Mesenchymal stem cell (in vitro differentiated cells and primary cell): ENCODE measurements around the gene VAV2.

Experiments used
- DNase-seq: peaks from one replicate; pipeline ENCODE4 v3.0.0-alpha.2; 2013
- H2AFZ ChIP-seq: one replicate; pipeline ENCODE4 v1.6.1; 2013; ENCODE audit warnings: low read depth, mild to moderate bottlenecking, control low read depth, inconsistent platforms, low read length, moderate library complexity
- H2AK5ac ChIP-seq: 2 replicates; pipeline ENCODE4 v1.6.1; 2013; ENCODE audit warnings: low read length, moderate library complexity, mild to moderate bottlenecking, inconsistent platforms; ENCODE audit not compliant: severe bottlenecking
- H2BK120ac ChIP-seq: one replicate; pipeline ENCODE4 v1.6.1; 2013; ENCODE audit warnings: low read depth, mild to moderate bottlenecking, inconsistent platforms, low read length, moderate library complexity
- H2BK12ac ChIP-seq, 2 experiments: one replicate each; pipeline ENCODE4 v1.6.1; 2013; ENCODE audit warnings: inconsistent platforms in 2 of 2, low read length in 2 of 2, mild to moderate bottlenecking in 2 of 2, moderate library complexity in 2 of 2, control low read depth in 1 of 2
- H2BK15ac ChIP-seq: one replicate; pipeline ENCODE4 v1.6.1; 2013; ENCODE audit warnings: mild to moderate bottlenecking, low read depth, inconsistent platforms; ENCODE audit not compliant: poor library complexity, severe bottlenecking
- H2BK5ac ChIP-seq: 2 replicates; pipeline ENCODE4 v1.6.1; 2013; ENCODE audit warnings: low read depth, mild to moderate bottlenecking, low read length, control low read depth, inconsistent platforms; ENCODE audit not compliant: poor library complexity, severe bottlenecking
- H3K14ac ChIP-seq, 2 experiments: one replicate each; pipeline ENCODE4 v1.6.1; 2013; ENCODE audit warnings: inconsistent platforms in 2 of 2, low read length in 2 of 2, control low read depth in 1 of 2, mild to moderate bottlenecking in 1 of 2, moderate library complexity in 1 of 2
- H3K18ac ChIP-seq, 2 experiments: one replicate each; pipeline ENCODE4 v1.6.1; 2013; ENCODE audit warnings: inconsistent platforms in 2 of 2, low read length in 2 of 2, control low read depth in 1 of 2, low read depth in 1 of 2, mild to moderate bottlenecking in 1 of 2
- H3K23ac ChIP-seq, 2 experiments: one replicate each; pipeline ENCODE4 v1.6.1; 2013; ENCODE audit warnings: inconsistent platforms in 2 of 2, low read length in 2 of 2, mild to moderate bottlenecking in 2 of 2, moderate library complexity in 2 of 2, control low read depth in 1 of 2
- H3K27ac ChIP-seq: 2 replicates; pipeline ENCODE4 v1.5.1; 2013; ENCODE audit warnings: mild to moderate bottlenecking, moderate library complexity, low read length, control low read depth, inconsistent platforms; ENCODE audit not compliant: poor library complexity, severe bottlenecking
- H3K27me3 ChIP-seq, 2 experiments: 2 replicates each; pipeline versions ENCODE4 v1.6.1 to v1.7.0; 2013; ENCODE audit warnings: low read length in 2 of 2, mild to moderate bottlenecking in 2 of 2, moderate library complexity in 2 of 2, control low read depth in 1 of 2, inconsistent platforms in 1 of 2; ENCODE audit not compliant: control insufficient read depth in 1 of 2, insufficient read depth in 1 of 2
- H3K36me3 ChIP-seq, 2 experiments: 2 replicates each; pipeline versions ENCODE4 v1.6.1 to v1.7.0; 2013; ENCODE audit warnings: low read length in 2 of 2, control low read depth in 1 of 2, inconsistent platforms in 1 of 2, low read depth in 1 of 2, mild to moderate bottlenecking in 1 of 2; ENCODE audit not compliant: insufficient read depth in 2 of 2, control insufficient read depth in 1 of 2
- H3K4ac ChIP-seq, 2 experiments: one replicate each; pipeline ENCODE4 v1.6.1; 2013; ENCODE audit warnings: inconsistent platforms in 2 of 2, low read length in 2 of 2, mild to moderate bottlenecking in 2 of 2, moderate library complexity in 2 of 2, control low read depth in 1 of 2, low read depth in 1 of 2
- H3K4me1 ChIP-seq: 2 replicates; pipeline ENCODE4 v1.6.1; 2013; ENCODE audit warnings: low read depth, low read length, control low read depth; ENCODE audit not compliant: control insufficient read depth, insufficient read depth
- H3K4me2 ChIP-seq: 2 replicates; pipeline ENCODE4 v1.6.1; 2013; ENCODE audit warnings: low read length, mild to moderate bottlenecking, inconsistent platforms; ENCODE audit not compliant: poor library complexity, severe bottlenecking
- H3K4me3 ChIP-seq, 2 experiments: 2 replicates each; pipeline versions ENCODE4 v1.5.1 to v1.7.0; 2013; ENCODE audit warnings: low read length in 2 of 2, mild to moderate bottlenecking in 2 of 2, control low read depth in 1 of 2, low read depth in 1 of 2; ENCODE audit not compliant: insufficient read depth in 1 of 2
- H3K79me1 ChIP-seq: replicated peaks from 2 replicates; pipeline ENCODE4 v1.6.1; 2013; ENCODE audit warnings: mild to moderate bottlenecking, control low read depth, low read length, inconsistent platforms; ENCODE audit not compliant: poor library complexity, severe bottlenecking
- H3K9ac ChIP-seq: 2 replicates; pipeline ENCODE4 v1.7.0; 2013; ENCODE audit warnings: mild to moderate bottlenecking, low read length, moderate library complexity
- H3K9me3 ChIP-seq: 2 replicates; pipeline ENCODE4 v1.7.0; 2013; ENCODE audit warnings: mild to moderate bottlenecking, low read length; ENCODE audit not compliant: control insufficient read depth
- H4K8ac ChIP-seq: one replicate; pipeline ENCODE4 v1.6.1; 2013; ENCODE audit warnings: inconsistent platforms, mild to moderate bottlenecking, low read length, moderate library complexity
- H4K91ac ChIP-seq: one replicate; pipeline ENCODE4 v1.6.1; 2013; ENCODE audit warnings: mild to moderate bottlenecking, low read length, inconsistent platforms
- WGBS: methylation state at CpG from one replicate; pipeline ENCODE4 v1.1.7; 2013; ENCODE audit warnings: mixed read lengths; 5-methylcytosine and 5-hydroxymethylcytosine counted together

Gene VAV2

GRCh38 chr9:133739408-133740280, 252.5 kb downstream of the VAV2 start:
- Histone ChIP-seq H3K23ac (no peak overlapping the region), H4K91ac (no peak overlapping the region), H2BK5ac (no peak overlapping the region), H3K27me3 (peaks cover 17 to 54% of the 10 kb centered on the region in 2 experiments), H2AFZ (no peak overlapping the region), H4K8ac (no peak overlapping the region), H2BK12ac (no peak overlapping the region), H3K79me1 (no peaks in the 10 kb centered on the region), H3K4me3 (no peak overlapping the region), H3K14ac (no peak overlapping the region), H3K4me1 (peaks cover 15% of the 10 kb centered on the region), H3K18ac (no peak overlapping the region), H3K36me3 (no peaks in the 10 kb centered on the region), H2BK15ac (no peak overlapping the region), H2AK5ac (no peak overlapping the region), H2BK120ac (no peak overlapping the region), H3K4ac (no peak overlapping the region), H3K4me2 (no peak overlapping the region), H3K27ac (no peak overlapping the region), H3K9me3 (no peaks in the 10 kb centered on the region), H3K9ac (no peak overlapping the region)
- 77% methylated on average over 17 of the region's 17 CpGs for WGBS
- no peak for DNase-seq

GRCh38 chr9:133738640-133739225, 253.4 kb downstream of the VAV2 start:
- Histone ChIP-seq H4K8ac (peak overlapping the region; percentile 41), H3K9ac (no peak overlapping the region), H2BK120ac (peak overlapping the region; percentile 1), H3K4me3 (peak overlapping the region in 1 of 2 experiments; percentile 64), H2AK5ac (no peak overlapping the region), H3K27me3 (peaks cover 17 to 49% of the 10 kb centered on the region in 2 experiments), H3K27ac (no peak overlapping the region), H4K91ac (no peak overlapping the region), H3K4ac (peak overlapping the region; percentile 66 to 75), H2BK5ac (no peak overlapping the region), H3K4me2 (no peak overlapping the region), H3K9me3 (no peaks in the 10 kb centered on the region), H3K36me3 (no peaks in the 10 kb centered on the region), H3K4me1 (peaks cover 15% of the 10 kb centered on the region), H3K79me1 (no peaks in the 10 kb centered on the region), H2BK15ac (peak overlapping the region; percentile 1), H3K18ac (peak overlapping the region in 1 of 2 experiments; percentile 96), H3K14ac (peak overlapping the region in 1 of 2 experiments; percentile 26), H2AFZ (peak overlapping the region; percentile 90), H2BK12ac (peak overlapping the region in 1 of 2 experiments; percentile 45), H3K23ac (no peak overlapping the region)
- WGBS = 76% methylated on average over 13 of the region's 13 CpGs
- no peak for DNase-seq

- Histone ChIP-seq H4K91ac (peak within 1 kb of the TSS; percentile 87), H3K9me3 (no peaks in the 10 kb centered on the region), H2AFZ (peak within 1 kb of the TSS; percentile 90), H3K23ac (no peak within 1 kb of the TSS), H2BK12ac (peak within 1 kb of the TSS; percentile 18 to 83), H3K4ac (peak within 1 kb of the TSS; percentile 75 to 82), H3K4me3 (peak within 1 kb of the TSS; percentile 39 to 64), H3K4me2 (peak within 1 kb of the TSS; percentile 53), H3K36me3 (no peaks in the 10 kb centered on the region), H2BK5ac (no peak within 1 kb of the TSS), H3K4me1 (peaks cover 15% of the 10 kb centered on the region), H3K27ac (no peak within 1 kb of the TSS), H2BK15ac (peak within 1 kb of the TSS; percentile 30), H3K14ac (peak within 1 kb of the TSS in 1 of 2 experiments; percentile 83), H3K9ac (no peak within 1 kb of the TSS), H4K8ac (peak within 1 kb of the TSS; percentile 88), H3K79me1 (no peaks in the 10 kb centered on the region), H2AK5ac (no peak within 1 kb of the TSS), H3K27me3 (peaks cover 17 to 48% of the 10 kb centered on the region in 2 experiments), H3K18ac (peak within 1 kb of the TSS; percentile 84 to 96), H2BK120ac (peak within 1 kb of the TSS; percentile 55)
- DNase-seq = peak; percentile 79
- 23% methylated on average over 24 of the region's 25 CpGs for WGBS
Observed at GRCh38 chr9:133737774-133738639, 254.1 kb downstream of the VAV2 start, which contains the start of gene SARDH. SARDH (minus strand) TSS chr9:133738352; CDS start chr9:133734173, 4,179 bp downstream.
